Left renal cortex interstitium (tissue), 4 donors: ENCODE data around the gene EIF4EBP3. TPM values are rescaled to one million over a fixed set of nuclear protein-coding genes. Genes with fewer than 3 reads are reported as not detected.

Experiments
- DNase-seq, 4 donors: peaks; one replicate each; pipeline ENCODE4 v3.0.0-alpha.2; 2013; ENCODE audit warnings: low read depth in 4 of 4, low spot score in 2 of 4, missing footprints in 1 of 4
- polyA plus RNA-seq, 4 donors: library from polyadenylated mRNA; unstranded; fragments of 120-200 nt; gene quantifications; one replicate each; pipeline ENCODE4 v1.2.1, GENCODE V29; 2013; ENCODE audit not compliant: insufficient read length in 4 of 4

The EIF4EBP3 gene
- 10 to 100 TPM in 2 of 4 donors, 1 to 10 TPM in 2; 8.9 to 10.5 (median 10.1) TPM for polyA plus RNA-seq

- peak; percentile 77 to 92 (median 86) for DNase-seq
These were observed at the start of gene EIF4EBP3 for GRCh38 chr5:140547508-140548299. Gene EIF4EBP3, plus strand, starts transcription at chr5:140547662. Its CDS starts 76 bp downstream, at chr5:140547738.

GRCh38 chr5:140497897-140498296 is 49.6 kb upstream of the EIF4EBP3 start:
- no peak for DNase-seq

GRCh38 chr5:140498591-140498990 is 48.9 kb upstream of the EIF4EBP3 start:
- DNase-seq = no peak

GRCh38 chr5:140502834-140503233 is 44.6 kb upstream of the EIF4EBP3 start:
- DNase-seq = no peak

- DNase-seq = no peak
These were observed 37.6 kb upstream of the EIF4EBP3 start for GRCh38 chr5:140509898-140510297.

- no peak for DNase-seq
These were observed 34.3 kb upstream of the EIF4EBP3 start for GRCh38 chr5:140513124-140513523.

- no peak for DNase-seq
These were observed 23.5 kb upstream of the EIF4EBP3 start for GRCh38 chr5:140524003-140524402.

GRCh38 chr5:140540227-140540626 is 7.2 kb upstream of the EIF4EBP3 start:
- DNase-seq = no peak

GRCh38 chr5:140542972-140543371 is 4.5 kb upstream of the EIF4EBP3 start:
- DNase-seq = no peak

GRCh38 chr5:140544986-140545385 is 2.5 kb upstream of the EIF4EBP3 start:
- no peak for DNase-seq

GRCh38 chr5:140545606-140546005 is 1.9 kb upstream of the EIF4EBP3 start:
- no peak for DNase-seq

GRCh38 chr5:140546851-140547507 is 483 bp upstream of the EIF4EBP3 start:
- DNase-seq = no peak

- DNase-seq = no peak
These were observed 832 bp downstream of the EIF4EBP3 start for GRCh38 chr5:140548300-140548688.

GRCh38 chr5:140548791-140549190 is 1.3 kb downstream of the EIF4EBP3 start:
- DNase-seq = no peak

GRCh38 chr5:140549237-140550144 is 2.0 kb downstream of the EIF4EBP3 start:
- no peak for DNase-seq

GRCh38 chr5:140550147-140551079 is 3.0 kb downstream of the EIF4EBP3 start:
- no peak for DNase-seq

- DNase-seq = no peak
These were observed 4.4 kb downstream of the EIF4EBP3 start for GRCh38 chr5:140551872-140552271.

GRCh38 chr5:140553657-140554056 is 6.2 kb downstream of the EIF4EBP3 start:
- no peak for DNase-seq

- no peak for DNase-seq
These were observed 7.0 kb downstream of the EIF4EBP3 start for GRCh38 chr5:140554454-140554853.
